Measurements from ENCODE around the gene TMEM106A.

GRCh38 chr17:43175213-43176118, 36.2 kb upstream of the TMEM106A start:
- TF ChIP-seq, protein P1, sequence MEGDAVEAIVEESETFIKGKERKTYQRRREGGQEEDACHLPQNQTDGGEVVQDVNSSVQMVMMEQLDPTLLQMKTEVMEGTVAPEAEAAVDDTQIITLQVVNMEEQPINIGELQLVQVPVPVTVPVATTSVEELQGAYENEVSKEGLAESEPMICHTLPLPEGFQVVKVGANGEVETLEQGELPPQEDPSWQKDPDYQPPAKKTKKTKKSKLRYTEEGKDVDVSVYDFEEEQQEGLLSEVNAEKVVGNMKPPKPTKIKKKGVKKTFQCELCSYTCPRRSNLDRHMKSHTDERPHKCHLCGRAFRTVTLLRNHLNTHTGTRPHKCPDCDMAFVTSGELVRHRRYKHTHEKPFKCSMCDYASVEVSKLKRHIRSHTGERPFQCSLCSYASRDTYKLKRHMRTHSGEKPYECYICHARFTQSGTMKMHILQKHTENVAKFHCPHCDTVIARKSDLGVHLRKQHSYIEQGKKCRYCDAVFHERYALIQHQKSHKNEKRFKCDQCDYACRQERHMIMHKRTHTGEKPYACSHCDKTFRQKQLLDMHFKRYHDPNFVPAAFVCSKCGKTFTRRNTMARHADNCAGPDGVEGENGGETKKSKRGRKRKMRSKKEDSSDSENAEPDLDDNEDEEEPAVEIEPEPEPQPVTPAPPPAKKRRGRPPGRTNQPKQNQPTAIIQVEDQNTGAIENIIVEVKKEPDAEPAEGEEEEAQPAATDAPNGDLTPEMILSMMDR (IDR thresholded peaks at IDR 0.05) = no peak
- TF ChIP-seq POLR2A (IDR thresholded peaks at IDR 0.05) = no peak

All from prostate gland (tissue), 2 donors.